Panc1 (cell line): ENCODE data around the gene INIP.

Experiments
- CTCF ChIP-seq: fragments of 450-650 bp; IDR thresholded peaks from 2 replicates; pipeline ENCODE4 v1.5.1; 2017; ENCODE audit warnings: mild to moderate bottlenecking
- POLR2AphosphoS5 ChIP-seq: IDR thresholded peaks from 2 replicates; pipeline ENCODE4 v1.6.1; 2012; ENCODE audit warnings: mild to moderate bottlenecking, low read depth, low read length, moderate library complexity
- REST ChIP-seq, 2 experiments: IDR thresholded peaks; 2 replicates each; pipeline ENCODE4 v1.6.1; 2011 to 2012; ENCODE audit warnings: low read depth in 2 of 2, control low read depth in 1 of 2, low read length in 1 of 2, mild to moderate bottlenecking in 1 of 2, moderate library complexity in 1 of 2; ENCODE audit not compliant: insufficient read depth in 1 of 2
- SIN3A ChIP-seq: IDR thresholded peaks from 2 replicates; pipeline ENCODE4 v1.6.1; 2012; ENCODE audit warnings: low read depth, mild to moderate bottlenecking, low read length, moderate library complexity, borderline replicate concordance; ENCODE audit not compliant: insufficient read depth

GRCh38 chr9:112670991-112671625, 46.8 kb downstream of the INIP start:
- TF ChIP-seq SIN3A (no peak), POLR2AphosphoS5 (no peak), CTCF (no peak), REST (IDR thresholded peaks at IDR 0.05; ENCODE audit: insufficient read depth in 1 of 2, low read depth in 2 of 2, low read length in 1 of 2) (no peak)
